Natural killer cell (primary cell): Measurements from ENCODE around the gene NPC2. TPM values are rescaled to one million over a fixed set of nuclear protein-coding genes. Genes with fewer than 3 reads are reported as not detected.
A peak's percentile ranks its signal among the peaks of the same experiment; 100 is the strongest.

Experiments used
- ATAC-seq, 3 donors: fragments of 150-1000 bp in 2 of 3; fragments of 200-7000 bp in 1 of 3; cut with Tn5 transposase; 1 replicate in 1 of 3; 2 replicates in 2 of 3; pipeline ENCODE4 v1.10.0; 2021; ENCODE audit warnings: mild to moderate bottlenecking in 2 of 3, moderate library complexity in 2 of 3
- DNase-seq, 2 donors: peaks; one replicate each; pipeline versions ENCODE4 v3.0.0 to v3.0.0-alpha.2; 2013 to 2021; ENCODE audit warnings: mixed read lengths in 1 of 2
- H3K27ac ChIP-seq: one replicate; pipeline ENCODE4 v1.5.1; 2013; ENCODE audit warnings: mild to moderate bottlenecking, low read length
- H3K27me3 ChIP-seq: one replicate; pipeline ENCODE4 v1.6.1; 2013; ENCODE audit warnings: low read length; ENCODE audit not compliant: control insufficient read depth, insufficient read depth
- H3K36me3 ChIP-seq: one replicate; pipeline ENCODE4 v1.6.1; 2013; ENCODE audit warnings: low read length; ENCODE audit not compliant: control insufficient read depth, insufficient read depth
- H3K4me1 ChIP-seq: one replicate; pipeline ENCODE4 v1.6.1; 2013; ENCODE audit warnings: low read length; ENCODE audit not compliant: control insufficient read depth, insufficient read depth
- H3K4me3 ChIP-seq: one replicate; pipeline ENCODE4 v1.5.1; 2013; ENCODE audit warnings: low read length
- H3K9me3 ChIP-seq: one replicate; pipeline ENCODE4 v1.6.1; 2013; ENCODE audit warnings: low read length; ENCODE audit not compliant: control insufficient read depth, insufficient read depth
- H3K27ac Mint-ChIP-seq, 2 donors: one replicate each; pipeline ENCODE4 v1.8.0; 2022; ENCODE audit warnings: mild to moderate bottlenecking in 2 of 2, mixed read lengths in 2 of 2, moderate library complexity in 1 of 2
- H3K27me3 Mint-ChIP-seq, 2 donors: one replicate each; pipeline ENCODE4 v1.8.0; 2022; ENCODE audit warnings: low read depth in 2 of 2, mixed read lengths in 2 of 2
- H3K36me3 Mint-ChIP-seq: one replicate; pipeline ENCODE4 v1.8.0; 2022; ENCODE audit warnings: mixed read lengths
- H3K4me1 Mint-ChIP-seq, 2 donors: one replicate each; pipeline ENCODE4 v1.8.0; 2022; ENCODE audit warnings: mixed read lengths in 2 of 2
- H3K4me3 Mint-ChIP-seq: one replicate; pipeline ENCODE4 v1.8.0; 2022; ENCODE audit warnings: mild to moderate bottlenecking, moderate library complexity, mixed read lengths
- H3K9me3 Mint-ChIP-seq, 2 donors: one replicate each; pipeline ENCODE4 v1.8.0; 2022; ENCODE audit warnings: mixed read lengths in 2 of 2
- CTCF ChIP-seq: fragments of 200-600 bp; IDR thresholded peaks from one replicate; pipeline ENCODE4 v1.8.0; 2022; ENCODE audit warnings: antibody characterized with exemption
- WGBS: methylation state at CpG from one replicate; pipeline ENCODE4 v1.1.7; 2013; ENCODE audit warnings: missing lambda C conversion rate; ENCODE audit not compliant: insufficient coverage; 5-methylcytosine and 5-hydroxymethylcytosine counted together
- intact Hi-C: fragments of 100-400 bp; cut with micrococcal nuclease; formaldehyde crosslinking; loops from one replicate; pipeline ENCODE4 v1.14.2; 2022
- total RNA-seq, 4 donors: library from RNA; stranded (reverse); fragments of 120-200 nt in 1 of 4; gene quantifications; one replicate each; pipeline versions ENCODE4 v1.2.3 to v1.2.4, GENCODE V29; 2013 to 2022

NPC2 gene
- total RNA-seq, 3 donors from 2014 or later (not counting 1 experiment from before 2014, with no cell fraction given): 33.2 to 53.6 (median 33.5) TPM

- intact Hi-C loops: no loop called here
Observed at GRCh38 chr14:74501135-74501614, 8.1 kb upstream of the NPC2 start.

GRCh38 chr14:74500417-74501134, 7.5 kb upstream of the NPC2 start:
- DNase-seq (no peak), ATAC-seq (no peak)
- no peaks in the 10 kb centered on the region for H3K36me3 Mint-ChIP-seq
- Histone ChIP-seq H3K36me3 (no peaks in the 10 kb centered on the region), H3K4me1 (no peaks in the 10 kb centered on the region), H3K9me3 (no peaks in the 10 kb centered on the region), H3K27me3 (no peaks in the 10 kb centered on the region), H3K27ac (no peak overlapping the region), H3K4me3 (no peak overlapping the region)
- H3K27me3 Mint-ChIP-seq: no peaks in the 10 kb centered on the region
- no peak overlapping the region for H3K4me3 Mint-ChIP-seq
- no peaks in the 10 kb centered on the region for H3K9me3 Mint-ChIP-seq
- WGBS: 91% methylated on average over 10 of the region's 10 CpGs
- no peak overlapping the region for H3K27ac Mint-ChIP-seq
- intact Hi-C loops: no loop called here
- peaks cover under 1 to 1% of the 10 kb centered on the region in 2 donors for H3K4me1 Mint-ChIP-seq
- no peak for TF ChIP-seq CTCF

More at GRCh38 chr14:74501135-74501614, 8.1 kb upstream of the NPC2 start:
- ATAC-seq (no peak), DNase-seq (no peak)
- H3K4me3 Mint-ChIP-seq: no peak overlapping the region
- no peaks in the 10 kb centered on the region for H3K36me3 Mint-ChIP-seq
- H3K4me1 Mint-ChIP-seq: no peaks in the 10 kb centered on the region
- 92% methylated on average over 16 of the region's 16 CpGs for WGBS
- no peaks in the 10 kb centered on the region for H3K27me3 ChIP-seq
- H3K9me3 ChIP-seq: no peaks in the 10 kb centered on the region
- no peaks in the 10 kb centered on the region for H3K36me3 ChIP-seq
- H3K4me1 ChIP-seq: no peaks in the 10 kb centered on the region
- H3K27ac Mint-ChIP-seq: no peak overlapping the region
- TF ChIP-seq CTCF: no peak
- no peaks in the 10 kb centered on the region for H3K9me3 Mint-ChIP-seq
- no peak overlapping the region for H3K4me3 ChIP-seq
- H3K27me3 Mint-ChIP-seq: no peaks in the 10 kb centered on the region
- H3K27ac ChIP-seq: no peak overlapping the region

- Mint-ChIP-seq H3K36me3 (no peaks in the 10 kb centered on the region), H3K4me1 (peaks cover 16 to 17% of the 10 kb centered on the region in 2 donors)
- TF ChIP-seq CTCF: no peak
Observed at GRCh38 chr14:74495356-74495755, 2.3 kb upstream of the NPC2 start.

More at GRCh38 chr14:74495356-74495755, 2.3 kb upstream of the NPC2 start:
- WGBS: 86% methylated on average over 2 of the region's 2 CpGs
- H3K9me3 ChIP-seq: no peaks in the 10 kb centered on the region
- Mint-ChIP-seq H3K9me3 (no peaks in the 10 kb centered on the region), H3K4me3 (no peak overlapping the region), H3K27ac (no peak overlapping the region), H3K27me3 (no peaks in the 10 kb centered on the region)
- peaks cover 18% of the 10 kb centered on the region for H3K4me1 ChIP-seq
- H3K27ac ChIP-seq: no peak overlapping the region
- H3K4me3 ChIP-seq: no peak overlapping the region
- no peak for ATAC-seq
- intact Hi-C loops: loop anchor here (10.0 kb wide), 1 partner anchor 269 kb away; the partner anchor contains the start of gene YLPM1
- peak in 1 of 2 donors; percentile 49 for DNase-seq
- H3K36me3 ChIP-seq: no peaks in the 10 kb centered on the region
- H3K27me3 ChIP-seq: no peaks in the 10 kb centered on the region
